H9 (cell line): ENCODE measurements around the gene ZNF668. TPM values are rescaled to one million over a fixed set of nuclear protein-coding genes. Genes with fewer than 3 reads are reported as not detected.

Experiments
- DNase-seq: peaks from one replicate; pipeline ENCODE4 v3.0.0-alpha.2; 2017
- H2AFZ ChIP-seq: one replicate; pipeline ENCODE4 v1.6.1; 2013; ENCODE audit warnings: mild to moderate bottlenecking, low read length, control low read depth, moderate library complexity
- H2AK5ac ChIP-seq: 2 replicates; pipeline ENCODE4 v1.6.1; 2013; ENCODE audit warnings: low read length, control low read depth, mixed read lengths; ENCODE audit not compliant: insufficient read length
- H2BK120ac ChIP-seq: one replicate; pipeline ENCODE4 v1.6.1; 2013; ENCODE audit warnings: low read depth, mild to moderate bottlenecking, low read length, control low read depth, inconsistent platforms; ENCODE audit not compliant: poor library complexity, severe bottlenecking
- H2BK12ac ChIP-seq: 2 replicates; pipeline ENCODE4 v1.6.1; 2013; ENCODE audit warnings: low read length, control low read depth, mixed read lengths, low read depth; ENCODE audit not compliant: insufficient read length
- H2BK15ac ChIP-seq: 2 replicates; pipeline ENCODE4 v1.6.1; 2013; ENCODE audit warnings: low read depth, low read length, control low read depth
- H2BK20ac ChIP-seq: one replicate; pipeline ENCODE4 v1.6.1; 2013; ENCODE audit warnings: low read depth, mild to moderate bottlenecking, low read length, control low read depth, inconsistent platforms; ENCODE audit not compliant: poor library complexity, severe bottlenecking
- H2BK5ac ChIP-seq: 2 replicates; pipeline ENCODE4 v1.6.1; 2013; ENCODE audit warnings: low read length, control low read depth, mixed read lengths; ENCODE audit not compliant: insufficient read length
- H3K14ac ChIP-seq: 2 replicates; pipeline ENCODE4 v1.6.1; 2013; ENCODE audit warnings: low read length, control low read depth; ENCODE audit not compliant: insufficient read depth
- H3K18ac ChIP-seq: 2 replicates; pipeline ENCODE4 v1.6.1; 2013; ENCODE audit warnings: low read depth, mild to moderate bottlenecking, mixed read lengths, low read length, control low read depth; ENCODE audit not compliant: insufficient read length
- H3K23ac ChIP-seq: 2 replicates; pipeline ENCODE4 v1.6.1; 2013; ENCODE audit warnings: low read length, control low read depth, mixed read lengths, low read depth; ENCODE audit not compliant: insufficient read length
- H3K23me2 ChIP-seq: 2 replicates; pipeline ENCODE4 v1.6.1; 2013; ENCODE audit warnings: low read depth, mild to moderate bottlenecking, mixed read lengths, low read length, control low read depth; ENCODE audit not compliant: insufficient read length, poor library complexity, severe bottlenecking
- H3K27ac ChIP-seq: 2 replicates; pipeline ENCODE4 v1.5.1; 2013; ENCODE audit warnings: low read length, control low read depth, mixed read lengths, low read depth; ENCODE audit not compliant: insufficient read length
- H3K27me3 ChIP-seq: 2 replicates; pipeline ENCODE4 v1.6.1; 2013; ENCODE audit warnings: low read length, control low read depth, inconsistent platforms; ENCODE audit not compliant: insufficient read depth
- H3K4ac ChIP-seq: 2 replicates; pipeline ENCODE4 v1.6.1; 2013; ENCODE audit warnings: low read depth, mild to moderate bottlenecking, control low read depth, inconsistent platforms, low read length, moderate library complexity
- H3K4me1 ChIP-seq: 2 replicates; pipeline ENCODE4 v1.6.1; 2013; ENCODE audit warnings: low read length, control low read depth, inconsistent platforms; ENCODE audit not compliant: insufficient read depth
- H3K4me2 ChIP-seq: 2 replicates; pipeline ENCODE4 v1.6.1; 2013; ENCODE audit warnings: low read length, control low read depth, mixed read lengths; ENCODE audit not compliant: insufficient read length, insufficient read depth
- H3K56ac ChIP-seq: 2 replicates; pipeline ENCODE4 v1.6.1; 2013; ENCODE audit warnings: low read depth, mild to moderate bottlenecking, mixed read lengths, low read length, control low read depth; ENCODE audit not compliant: insufficient read length
- H3K79me1 ChIP-seq: 2 replicates; pipeline ENCODE4 v1.6.1; 2013; ENCODE audit warnings: low read depth, mild to moderate bottlenecking, moderate library complexity, low read length, control low read depth, inconsistent platforms; ENCODE audit not compliant: insufficient read depth, poor library complexity, severe bottlenecking
- H3K79me2 ChIP-seq: 2 replicates; pipeline ENCODE4 v1.6.1; 2013; ENCODE audit warnings: low read length, control low read depth, inconsistent platforms; ENCODE audit not compliant: insufficient read depth
- H3K9ac ChIP-seq: 2 replicates; pipeline ENCODE4 v1.6.1; 2013; ENCODE audit warnings: low read length, control low read depth, mixed read lengths; ENCODE audit not compliant: insufficient read length; ENCODE audit errors: extremely low read depth
- H3K9me3 ChIP-seq: one replicate; pipeline ENCODE4 v1.6.1; 2013; ENCODE audit warnings: low read depth, low read length, inconsistent platforms; ENCODE audit not compliant: control insufficient read depth
- H3T11ph ChIP-seq: one replicate; pipeline ENCODE4 v1.6.1; 2013; ENCODE audit warnings: mild to moderate bottlenecking, low read length, control low read depth, inconsistent platforms
- H4K20me1 ChIP-seq: one replicate; pipeline ENCODE4 v1.6.1; 2013; ENCODE audit not compliant: control insufficient read depth, insufficient read length, insufficient read depth
- H4K5ac ChIP-seq: 2 replicates; pipeline ENCODE4 v1.6.1; 2013; ENCODE audit warnings: low read depth, mild to moderate bottlenecking, mixed read lengths, low read length, control low read depth; ENCODE audit not compliant: insufficient read length
- H4K8ac ChIP-seq: replicated peaks from 2 replicates; pipeline ENCODE4 v1.6.1; 2013; ENCODE audit warnings: low read length, control low read depth, mixed read lengths, low read depth; ENCODE audit not compliant: insufficient read length
- H4K91ac ChIP-seq: 2 replicates; pipeline ENCODE4 v1.6.1; 2013; ENCODE audit warnings: low read depth, mild to moderate bottlenecking, moderate library complexity, mixed read lengths, low read length, control low read depth; ENCODE audit not compliant: insufficient read length
- H3K27ac Mint-ChIP-seq, 3 experiments: 2 replicates in 2 of 3; 3 replicates in 1 of 3; pipeline ENCODE4 v1.8.0; 2020 to 2021; ENCODE audit warnings: mixed read lengths in 3 of 3, mild to moderate bottlenecking in 1 of 3, moderate library complexity in 1 of 3
- H3K27me3 Mint-ChIP-seq: 2 replicates; pipeline ENCODE4 v1.8.0; 2021; ENCODE audit warnings: low read depth, mild to moderate bottlenecking, moderate library complexity, mixed read lengths
- H3K36me3 Mint-ChIP-seq, 3 experiments: 2 replicates in 2 of 3; 3 replicates in 1 of 3; pipeline ENCODE4 v1.8.0; 2020 to 2021; ENCODE audit warnings: low read depth in 3 of 3, mixed read lengths in 3 of 3; ENCODE audit not compliant: insufficient read depth in 1 of 3
- H3K4me1 Mint-ChIP-seq, 2 experiments: 2 replicates each; pipeline ENCODE4 v1.8.0; 2020; ENCODE audit warnings: mixed read lengths in 2 of 2
- H3K4me3 Mint-ChIP-seq, 2 experiments: 2 replicates in 1 of 2; 3 replicates in 1 of 2; pipeline ENCODE4 v1.8.0; 2020 to 2021; ENCODE audit warnings: mild to moderate bottlenecking in 2 of 2, mixed read lengths in 2 of 2, moderate library complexity in 1 of 2
- H3K9me3 Mint-ChIP-seq, 2 experiments: 2 replicates in 1 of 2; 3 replicates in 1 of 2; pipeline ENCODE4 v1.8.0; 2020; ENCODE audit warnings: mild to moderate bottlenecking in 2 of 2, mixed read lengths in 2 of 2, moderate library complexity in 1 of 2
- CTCF ChIP-seq: fragments of 200-600 bp; sonication (generic); conservative IDR thresholded peaks from 3 replicates; pipeline ENCODE4 v1.8.0; 2021; ENCODE audit warnings: antibody characterized with exemption, mild to moderate bottlenecking
- WGBS: extraction: QIAGEN DNeasy Blood & Tissue Kit; methylation state at CpG from one replicate; pipeline ENCODE4 v1.1.7; 2013; ENCODE audit warnings: missing lambda C conversion rate, low lambda C conversion rate, mixed read lengths; ENCODE audit not compliant: insufficient read length; ENCODE audit errors: extremely low coverage; 5-methylcytosine and 5-hydroxymethylcytosine counted together
- total RNA-seq: library from RNA; stranded (reverse); gene quantifications from 2 replicates; pipeline ENCODE4 v1.2.1, GENCODE V29; 2021

ZNF668 gene
- total RNA-seq, 1 experiment from 2014 or later = 18.6 TPM

GRCh38 chr16:31080756-31081419 is 6.8 kb upstream of the ZNF668 start:
- no peak overlapping the region for H2AFZ ChIP-seq
- H3K56ac ChIP-seq = no peak overlapping the region
- no peak overlapping the region for H3K9ac ChIP-seq
- WGBS = no CpG with 5 or more reads among the region's 13 CpGs
- H3K4me1 ChIP-seq = no peaks in the 10 kb centered on the region
- Mint-ChIP-seq H3K9me3 (no peaks in the 10 kb centered on the region), H3K4me3 (no peak overlapping the region; a peak in 1 of 5 replicates), H3K27me3 (no peaks in the 10 kb centered on the region), H3K4me1 (peaks cover 0 to 3% of the 10 kb centered on the region in 2 experiments; a peak in 1 of 4 replicates), H3K36me3 (peaks cover 31 to 62% (median 59%) of the 10 kb centered on the region in 3 experiments; a peak in 6 of 7 replicates), H3K27ac (no peak overlapping the region)
- no peak overlapping the region for H3K4me2 ChIP-seq
- no peak overlapping the region for H3K18ac ChIP-seq
- no peak overlapping the region for H2BK120ac ChIP-seq
- peaks cover 4% of the 10 kb centered on the region for H4K20me1 ChIP-seq
- H2BK12ac ChIP-seq = no peak overlapping the region
- TF ChIP-seq CTCF = no peak
- H3K79me1 ChIP-seq = no peaks in the 10 kb centered on the region
- no peak overlapping the region for H2BK20ac ChIP-seq
- no peak overlapping the region for H3K27ac ChIP-seq
- H3K14ac ChIP-seq = no peak overlapping the region
- H3K23me2 ChIP-seq = no peaks in the 10 kb centered on the region
- H3K27me3 ChIP-seq = no peaks in the 10 kb centered on the region
- H4K8ac ChIP-seq = no peak overlapping the region
- H2AK5ac ChIP-seq = no peak overlapping the region
- no peaks in the 10 kb centered on the region for H3K9me3 ChIP-seq
- H3K4ac ChIP-seq = no peak overlapping the region
- no peak overlapping the region for H4K5ac ChIP-seq
- H3K23ac ChIP-seq = no peak overlapping the region
- no peak for DNase-seq
- peaks cover 1% of the 10 kb centered on the region; the same call in 1 of the 2 replicates for H3K79me2 ChIP-seq
- H2BK15ac ChIP-seq = no peak overlapping the region
- no peak overlapping the region for H4K91ac ChIP-seq
- no peak overlapping the region for H2BK5ac ChIP-seq
- no peak overlapping the region for H3T11ph ChIP-seq
